IMR-90 (cell line): ENCODE results near the gene SDK1. TPM values are rescaled to one million over a fixed set of nuclear protein-coding genes. Genes with fewer than 3 reads are reported as not detected.

Experiments
- ATAC-seq: fragments of 200-7000 bp; cut with Tn5 transposase; 2 replicates; pipeline ENCODE4 v1.9.1; 2020; ENCODE audit warnings: low read depth, mild to moderate bottlenecking, moderate library complexity
- BruUV-seq: library from RNA; stranded (reverse); fragments of 400-500 nt; replicated peaks from 2 replicates; lab custom pipeline; 2021; lab: Mats Ljungman, UMichigan
- CTCF ChIA-PET: fragments of 300-600 bp; formaldehyde crosslinking; extraction: SDS; loops from one replicate; lab custom pipeline; 2021; ENCODE audit warnings: antibody characterized with exemption; lab: Yijun Ruan, JAX
- POLR2A ChIA-PET: fragments of 300-600 bp; sonication (Branson Sonifier 250); formaldehyde crosslinking; loops from one replicate; lab custom pipeline; 2022; ENCODE audit warnings: antibody characterized with exemption; ENCODE audit not compliant: unreplicated experiment; lab: Charles Lee
- DNase-seq: peaks from one replicate; pipeline ENCODE4 v3.0.0; 2013
- H2AFZ ChIP-seq: replicated peaks from 2 replicates; pipeline ENCODE3; 2013; ENCODE audit warnings: low read length, mild to moderate bottlenecking; ENCODE audit not compliant: poor library complexity
- H2AK5ac ChIP-seq: 2 replicates; pipeline ENCODE4 v1.6.1; 2013; ENCODE audit warnings: low read depth, low read length, inconsistent platforms
- H2AK9ac ChIP-seq: replicated peaks from 2 replicates; pipeline ENCODE3; 2013; ENCODE audit warnings: mild to moderate bottlenecking, low read depth, low read length, moderate library complexity; ENCODE audit not compliant: poor library complexity
- H2BK120ac ChIP-seq: 2 replicates; pipeline ENCODE4 v1.6.1; 2013; ENCODE audit warnings: low read depth, low read length, inconsistent platforms
- H2BK15ac ChIP-seq: 3 replicates; pipeline ENCODE4 v1.6.1; 2013; ENCODE audit warnings: low read depth, low read length, inconsistent platforms
- H2BK20ac ChIP-seq: 2 replicates; pipeline ENCODE4 v1.6.1; 2013; ENCODE audit warnings: low read depth, mild to moderate bottlenecking, inconsistent platforms, low read length, moderate library complexity
- H2BK5ac ChIP-seq: 2 replicates; pipeline ENCODE4 v1.6.1; 2013; ENCODE audit warnings: mild to moderate bottlenecking, low read depth, low read length, inconsistent platforms; ENCODE audit not compliant: poor library complexity, severe bottlenecking
- H3K14ac ChIP-seq: replicated peaks from 2 replicates; pipeline ENCODE4 v1.6.1; 2013; ENCODE audit warnings: low read depth, low read length, inconsistent platforms
- H3K18ac ChIP-seq: 2 replicates; pipeline ENCODE4 v1.6.1; 2013; ENCODE audit warnings: low read depth, low read length, control low read depth
- H3K23ac ChIP-seq: 2 replicates; pipeline ENCODE4 v1.6.1; 2013; ENCODE audit warnings: low read depth, low read length, inconsistent platforms
- H3K27ac ChIP-seq: 2 replicates; pipeline ENCODE4 v1.5.1; 2013; ENCODE audit warnings: mild to moderate bottlenecking, control low read depth, low read length; ENCODE audit not compliant: insufficient read depth
- H3K27me3 ChIP-seq: 2 replicates; pipeline ENCODE4 v1.6.1; 2013; ENCODE audit warnings: low read length; ENCODE audit not compliant: control insufficient read depth, insufficient read depth
- H3K36me3 ChIP-seq: 2 replicates; pipeline ENCODE4 v1.6.1; 2013; ENCODE audit warnings: low read length, mixed read lengths; ENCODE audit not compliant: control insufficient read depth, insufficient read depth
- H3K4ac ChIP-seq: 2 replicates; pipeline ENCODE4 v1.6.1; 2013; ENCODE audit warnings: low read depth, low read length, inconsistent platforms
- H3K4me1 ChIP-seq: 2 replicates; pipeline ENCODE4 v1.6.1; 2013; ENCODE audit warnings: low read length, mixed read lengths; ENCODE audit not compliant: control insufficient read depth, insufficient read depth
- H3K4me2 ChIP-seq: 2 replicates; pipeline ENCODE4 v1.6.1; 2013; ENCODE audit warnings: low read depth, mild to moderate bottlenecking, control low read depth, low read length, moderate library complexity
- H3K4me3 ChIP-seq: 2 replicates; pipeline ENCODE4 v1.5.1; 2013; ENCODE audit warnings: low read depth, mild to moderate bottlenecking, control low read depth, low read length, moderate library complexity; ENCODE audit not compliant: insufficient read depth
- H3K56ac ChIP-seq: 2 replicates; pipeline ENCODE4 v1.6.1; 2013; ENCODE audit warnings: low read length, inconsistent platforms; ENCODE audit not compliant: insufficient read depth; ENCODE audit errors: extremely low read depth
- H3K79me1 ChIP-seq, 2 experiments: 2 replicates each; pipeline ENCODE4 v1.6.1; 2013; ENCODE audit warnings: low read length in 2 of 2, inconsistent platforms in 1 of 2, low read depth in 1 of 2
- H3K9ac ChIP-seq: 2 replicates; pipeline ENCODE4 v1.6.1; 2013; ENCODE audit warnings: low read depth, low read length, control low read depth
- H3K9me1 ChIP-seq: 2 replicates; pipeline ENCODE4 v1.6.1; 2013; ENCODE audit warnings: low read length, inconsistent platforms; ENCODE audit not compliant: insufficient read depth
- H3K9me3 ChIP-seq: 2 replicates; pipeline ENCODE4 v1.6.1; 2013; ENCODE audit warnings: low read length; ENCODE audit not compliant: control insufficient read depth, insufficient read depth
- H4K20me1 ChIP-seq: 2 replicates; pipeline ENCODE4 v1.6.1; 2013; ENCODE audit warnings: low read length, inconsistent platforms; ENCODE audit not compliant: insufficient read depth
- H4K5ac ChIP-seq: 2 replicates; pipeline ENCODE4 v1.6.1; 2013; ENCODE audit warnings: mild to moderate bottlenecking, low read depth, low read length, control low read depth
- H4K8ac ChIP-seq, 2 experiments: 2 replicates each; pipeline ENCODE4 v1.6.1; 2013; ENCODE audit warnings: low read depth in 2 of 2, low read length in 2 of 2, control low read depth in 1 of 2, inconsistent platforms in 1 of 2
- H4K91ac ChIP-seq: 2 replicates; pipeline ENCODE4 v1.6.1; 2013; ENCODE audit warnings: low read depth, low read length, inconsistent platforms; ENCODE audit not compliant: insufficient read depth
- BHLHE40 ChIP-seq: fragments of 150-350 bp; IDR thresholded peaks from 2 replicates; pipeline ENCODE4 v1.6.1; 2016; ENCODE audit warnings: mild to moderate bottlenecking, low read depth, low read length
- CTCF ChIP-seq: conservative IDR thresholded peaks from 2 replicates; pipeline ENCODE4 v1.5.1; 2012; ENCODE audit warnings: mild to moderate bottlenecking, low read depth, low read length, improper control_type of control experiment
- WGBS, 2 experiments: methylation state at CpG; one replicate each; pipeline versions ENCODE4 v1.1.5 to v1.1.7; 2013; ENCODE audit warnings: missing lambda C conversion rate in 2 of 2; ENCODE audit not compliant: insufficient read length in 1 of 2; ENCODE audit errors: extremely low coverage in 2 of 2; 5-methylcytosine and 5-hydroxymethylcytosine counted together
- dilution Hi-C: fragments of 300-500 bp; cut with HindIII; formaldehyde crosslinking; loops from one replicate; pipeline ENCODE4 v1.14.3; 2018; ENCODE audit warnings: low sequenced_read_pairs; ENCODE audit not compliant: unreplicated experiment
- in situ Hi-C: fragments of 300-500 bp; cut with MboI; formaldehyde crosslinking; loops from 3 replicates; pipeline ENCODE4 v1.14.3; 2019; ENCODE audit warnings: low sequenced_read_pairs, inconsistent platforms, mixed read lengths
- intact Hi-C: fragments of 100-400 bp; cut with micrococcal nuclease; formaldehyde crosslinking; loops from 2 replicates; pipeline ENCODE4 v1.10.0; 2022
- polyA plus RNA-seq, 3 experiments: library from polyadenylated mRNA; depleted of rRNA; stranded (reverse); fragments of >200 nt; gene quantifications; 2 replicates each; pipeline ENCODE4 v1.2.3, GENCODE V29; 2012; ENCODE audit warnings: low replicate concordance in 1 of 3
- total RNA-seq: library from RNA; depleted of rRNA; stranded (reverse); fragments of >200 nt; gene quantifications from 2 replicates; pipeline ENCODE4 v1.2.3, GENCODE V29; 2012
- TF ChIP-seq, protein P1 (sequence below): fragments of 150-350 bp; IDR thresholded peaks from 2 replicates; pipeline ENCODE4 v1.6.1; 2017; ENCODE audit warnings: mild to moderate bottlenecking, antibody characterized with exemption, low read length, low read depth

The SDK1 gene
- total and polyA plus RNA-seq, 2 of the 4 experiments (the other 2 are of a cell fraction) = 1.5 to 1.6 TPM

- TF ChIP-seq, protein P1, sequence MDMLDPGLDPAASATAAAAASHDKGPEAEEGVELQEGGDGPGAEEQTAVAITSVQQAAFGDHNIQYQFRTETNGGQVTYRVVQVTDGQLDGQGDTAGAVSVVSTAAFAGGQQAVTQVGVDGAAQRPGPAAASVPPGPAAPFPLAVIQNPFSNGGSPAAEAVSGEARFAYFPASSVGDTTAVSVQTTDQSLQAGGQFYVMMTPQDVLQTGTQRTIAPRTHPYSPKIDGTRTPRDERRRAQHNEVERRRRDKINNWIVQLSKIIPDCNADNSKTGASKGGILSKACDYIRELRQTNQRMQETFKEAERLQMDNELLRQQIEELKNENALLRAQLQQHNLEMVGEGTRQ = no peak
- TF ChIP-seq CTCF = no peak
- TF ChIP-seq BHLHE40 = no peak
- no peak overlapping the region for H2BK120ac ChIP-seq
- 70% methylated on average over 6 of the region's 10 CpGs; no CpG with 5 or more reads in 1 of the 2 experiments for WGBS, 2 experiments
- no peaks in the 10 kb centered on the region for H4K20me1 ChIP-seq
- no peak overlapping the region for H3K27ac ChIP-seq
- POLR2A ChIA-PET = no interaction called here
- no peaks in the 10 kb centered on the region for H3K27me3 ChIP-seq
- H2BK5ac ChIP-seq = no peak overlapping the region
- no peak overlapping the region for H4K91ac ChIP-seq
- H3K36me3 ChIP-seq = no peaks in the 10 kb centered on the region
- no peak for ATAC-seq
- CTCF ChIA-PET = no interaction called here
- no peak overlapping the region for H3K4ac ChIP-seq
- no peaks in the 10 kb centered on the region for H3K9me1 ChIP-seq
- no peak overlapping the region for H4K8ac ChIP-seq
- in situ Hi-C loops (no loop called here), dilution Hi-C loops (no loop called here), intact Hi-C loops (no loop called here)
- H2AFZ ChIP-seq = no peak overlapping the region
- H4K5ac ChIP-seq = no peak overlapping the region
- no peak for DNase-seq
- H3K79me1 ChIP-seq = no peaks in the 10 kb centered on the region
- no peak overlapping the region for H3K18ac ChIP-seq
- BruUV-seq = no TSS peak
- peaks cover 2% of the 10 kb centered on the region; the same call in 1 of the 2 replicates for H3K9me3 ChIP-seq
- H3K4me3 ChIP-seq = no peak overlapping the region
- no peak overlapping the region for H3K4me2 ChIP-seq
- no peak overlapping the region for H3K9ac ChIP-seq
- H3K14ac ChIP-seq = no peak overlapping the region
- no peak overlapping the region for H2BK20ac ChIP-seq
- no peak overlapping the region for H2AK5ac ChIP-seq
- no peak overlapping the region for H3K56ac ChIP-seq
- H2AK9ac ChIP-seq = no peak overlapping the region
- H3K4me1 ChIP-seq = no peaks in the 10 kb centered on the region
- no peak overlapping the region for H2BK15ac ChIP-seq
- no peak overlapping the region for H3K23ac ChIP-seq
Measured at GRCh38 chr7:4029941-4030340, 728.9 kb downstream of the SDK1 start.
